GM23248 (cell line): Measurements from ENCODE around the gene SCG3.

Experiments used
- EZH2 ChIP-seq: fragments of 200-600 bp; sonication (generic); IDR thresholded peaks from 2 replicates; pipeline ENCODE4 v1.6.1; 2018; ENCODE audit warnings: antibody characterized with exemption, mild to moderate bottlenecking; ENCODE audit not compliant: insufficient read depth, poor library complexity, severe bottlenecking
- EZH2phosphoT487 ChIP-seq: fragments of 200-600 bp; sonication (generic); IDR thresholded peaks from 2 replicates; pipeline ENCODE4 v1.6.1; 2018; ENCODE audit warnings: antibody characterized with exemption, moderate library complexity, mild to moderate bottlenecking, low read depth; ENCODE audit not compliant: insufficient read depth

GRCh38 chr15:51766341-51766740 is 85.0 kb downstream of the SCG3 start:
- TF ChIP-seq EZH2 = no peak
- TF ChIP-seq EZH2phosphoT487 = no peak
